K562 (cell line): ENCODE results near the gene FSTL4. TPM values are rescaled to one million over a fixed set of nuclear protein-coding genes. Genes with fewer than 3 reads are reported as not detected.

Source experiments
- ATAC-seq: fragments of 200-7000 bp; cut with Tn5 transposase; 3 replicates; pipeline ENCODE4 v1.9.1; 2020; ENCODE audit warnings: moderate library complexity
- BruUV-seq: library from RNA; stranded (reverse); fragments of 400-500 nt; replicated peaks from 2 replicates; lab custom pipeline; 2021; lab: Mats Ljungman, UMichigan
- CTCF ChIA-PET: fragments of 300-600 bp; formaldehyde crosslinking; extraction: SDS; loops from one replicate; lab custom pipeline; 2021; ENCODE audit warnings: low intra/inter-chr PET ratio; lab: Yijun Ruan, JAX
- POLR2A ChIA-PET: fragments of 300-600, 350-650 bp; sonication (Branson Sonifier 250); formaldehyde crosslinking; extraction: SDS; loops from one replicate; lab custom pipeline; 2021; ENCODE audit warnings: antibody characterized with exemption, inconsistent platforms; lab: Yijun Ruan, JAX
- DNase-seq, 4 experiments: peaks; one replicate each; pipeline versions ENCODE4 v3.0.0 to v3.0.0-alpha.2; 2011 to 2018; ENCODE audit warnings: low spot score in 3 of 4, mixed read lengths in 3 of 4; ENCODE audit errors: extremely low read depth in 1 of 4
- FAIRE-seq: peaks from 2 replicates; lab custom pipeline; 2011; peaks lifted over from hg19 to GRCh38; lab: Jason Lieb, UNC
- H2AFZ ChIP-seq: 2 replicates; pipeline ENCODE4 v1.6.0; 2011; ENCODE audit warnings: low read depth, low read length, control low read depth, inconsistent platforms
- H3K27ac ChIP-seq: fragments of 200-600 bp; 3 replicates; pipeline ENCODE4 v1.8.0; 2011; ENCODE audit warnings: low read depth, mild to moderate bottlenecking, control low read depth, inconsistent platforms, low read length, moderate library complexity, mixed read lengths; ENCODE audit errors: extremely low read depth
- H3K27me3 ChIP-seq, 2 experiments: fragments of 300-600 bp in 1 of 2; 2 replicates in 1 of 2; 3 replicates in 1 of 2; pipeline versions ENCODE4 v1.6.0 to v1.8.0; 2011; ENCODE audit warnings: inconsistent platforms in 2 of 2, low read length in 2 of 2, mild to moderate bottlenecking in 1 of 2, mixed read lengths in 1 of 2, moderate library complexity in 1 of 2; ENCODE audit not compliant: control insufficient read depth in 2 of 2, insufficient read depth in 2 of 2
- H3K36me3 ChIP-seq: fragments of 300-600 bp; 3 replicates; pipeline ENCODE4 v1.8.0; 2011; ENCODE audit warnings: mild to moderate bottlenecking, low read length, inconsistent platforms; ENCODE audit not compliant: control insufficient read depth, insufficient read depth
- H3K4me1 ChIP-seq, 2 experiments: fragments of 200-600 bp in 1 of 2; replicated peaks in 1 of 2; 2 replicates in 1 of 2; 3 replicates in 1 of 2; pipeline versions ENCODE4 v1.5.1 to v1.8.0; 2011; ENCODE audit warnings: inconsistent platforms in 2 of 2, low read length in 2 of 2, mild to moderate bottlenecking in 1 of 2, mixed read lengths in 1 of 2, moderate library complexity in 1 of 2; ENCODE audit not compliant: control insufficient read depth in 2 of 2, insufficient read depth in 2 of 2
- H3K4me2 ChIP-seq: 2 replicates; pipeline ENCODE4 v1.6.1; 2011; ENCODE audit warnings: low read length, control low read depth, inconsistent platforms, mixed read lengths; ENCODE audit not compliant: insufficient read depth
- H3K4me3 ChIP-seq: fragments of 200-600 bp; sonication (generic), shearing (Covaris generic); 2 replicates; pipeline ENCODE4 v1.5.1; 2016; ENCODE audit warnings: control low read depth, inconsistent platforms
- H3K79me2 ChIP-seq: fragments of 200-600 bp; 3 replicates; pipeline ENCODE4 v1.8.0; 2011; ENCODE audit warnings: low read length, inconsistent platforms; ENCODE audit not compliant: control insufficient read depth, insufficient read depth
- H3K9ac ChIP-seq, 2 experiments: 2 replicates each; pipeline versions ENCODE4 v1.6.0 to v1.6.1; 2011; ENCODE audit warnings: low read depth in 2 of 2, low read length in 2 of 2, control low read depth in 1 of 2, inconsistent platforms in 1 of 2, mild to moderate bottlenecking in 1 of 2, mixed read lengths in 1 of 2; ENCODE audit not compliant: insufficient read depth in 1 of 2
- H3K9me1 ChIP-seq: one replicate; pipeline ENCODE4 v1.6.0; 2011; ENCODE audit warnings: inconsistent platforms, mild to moderate bottlenecking, low read length, moderate library complexity; ENCODE audit not compliant: control insufficient read depth, insufficient read depth
- H3K9me3 ChIP-seq: replicated peaks from 2 replicates; pipeline ENCODE4 v1.5.1; 2011; ENCODE audit warnings: low read depth, low read length, inconsistent platforms; ENCODE audit not compliant: control insufficient read depth, insufficient read depth
- H4K20me1 ChIP-seq: replicated peaks from 2 replicates; pipeline ENCODE4 v1.6.1; 2011; ENCODE audit warnings: low read length, inconsistent platforms, mixed read lengths; ENCODE audit not compliant: control insufficient read depth, insufficient read depth
- ELK1 ChIP-seq: sonication (generic); formaldehyde crosslinking; IDR thresholded peaks from 2 replicates; pipeline ENCODE4 v1.8.1; 2022; ENCODE audit warnings: missing genetic modification reagents
- FOS ChIP-seq: IDR thresholded peaks from 3 replicates; pipeline ENCODE4 v1.6.1; 2011; ENCODE audit not compliant: insufficient read length; ENCODE audit errors: extremely low read depth
- HDAC8 ChIP-seq: fragments of 450-650 bp; IDR thresholded peaks from 2 replicates; pipeline ENCODE4 v1.6.1; 2016; ENCODE audit warnings: mild to moderate bottlenecking, missing genetic modification characterization, moderate library complexity, missing compliant biosample characterization
- MAZ ChIP-seq, 2 experiments: fragments of 450-650 bp in 1 of 2; sonication (generic) in 1 of 2; formaldehyde crosslinking; IDR thresholded peaks in 1 of 2; conservative IDR thresholded peaks in 1 of 2; 2 replicates each; pipeline versions ENCODE4 v1.4.0 to v1.5.0; 2020; ENCODE audit warnings: mild to moderate bottlenecking in 1 of 2, missing genetic modification reagents in 1 of 2
- MBD2 ChIP-seq: sonication (generic); IDR thresholded peaks from 2 replicates; pipeline ENCODE4 v1.6.1; 2016; ENCODE audit warnings: low read depth, borderline replicate concordance
- RCOR1 ChIP-seq, 2 experiments: IDR thresholded peaks; 2 replicates each; pipeline ENCODE4 v1.6.1; 2012; ENCODE audit warnings: low read depth in 2 of 2, low read length in 2 of 2, borderline replicate concordance in 1 of 2, improper control_type of control experiment in 1 of 2
- TAF15 ChIP-seq: fragments of 200-400 bp; formaldehyde crosslinking; IDR thresholded peaks from 2 replicates; pipeline ENCODE4 v1.6.1; 2017; ENCODE audit warnings: mild to moderate bottlenecking, low read depth, low read length, moderate library complexity
- ZNF184 ChIP-seq: sonication (generic); formaldehyde crosslinking; IDR thresholded peaks from 2 replicates; pipeline ENCODE4 v1.5.0; 2020; ENCODE audit warnings: missing genetic modification reagents
- WGBS: fragments of 100-300 bp; shearing (Covaris generic); methylation state at CpG from one replicate; pipeline ENCODE4 v1.1.6; 2016; ENCODE audit warnings: low coverage, mixed read lengths; ENCODE audit not compliant: insufficient coverage; ENCODE audit errors: missing lambda C conversion rate; 5-methylcytosine and 5-hydroxymethylcytosine counted together
- in situ Hi-C: fragments of 300-500 bp; cut with MboI; formaldehyde crosslinking; loops from 4 replicates; pipeline ENCODE4 v1.15.0; 2018; ENCODE audit warnings: inconsistent platforms, mixed read lengths
- intact Hi-C: fragments of 100-400 bp; cut with micrococcal nuclease; formaldehyde crosslinking; loops from 2 replicates; pipeline ENCODE4 v1.14.2; 2022
- polyA plus RNA-seq, 8 experiments: library from polyadenylated mRNA; depleted of rRNA in 4 of 8; stranded (reverse) in 5 of 8; unstranded in 3 of 8; fragments of >200 nt; fragmentation: Nextera tagmentation in 2 of 8; fragmentation: Illumina TruSeq in 1 of 8; extraction: Ambion mirVana in 2 of 8; extraction: Trizol in 1 of 8; gene quantifications; 2 replicates each; pipeline versions ENCODE4 v1.2.1 to v1.2.3, GENCODE V29; 2011 to 2014; ENCODE audit warnings: inconsistent platforms in 1 of 8, missing spikeins in 1 of 8
- total RNA-seq, 7 experiments: library from RNA; depleted of rRNA in 6 of 7; stranded (reverse); fragments of >200 nt in 6 of 7; fragmentation: Illumina TruSeq in 2 of 7; extraction: Trizol in 2 of 7; gene quantifications; 2 replicates each; pipeline versions ENCODE4 v1.2.1 to v1.2.3, GENCODE V29; 2011 to 2021; ENCODE audit warnings: low replicate concordance in 1 of 7
- TF ChIP-seq, protein P1 (sequence below): fragments of 250-450 bp; sonication (Bioruptor Pico); IDR thresholded peaks from 2 replicates; pipeline ENCODE4 v1.8.0; 2021; ENCODE audit warnings: borderline replicate concordance, mild to moderate bottlenecking, moderate library complexity; ENCODE audit not compliant: poor library complexity, severe bottlenecking
- TF ChIP-seq, protein P2 (sequence below): fragments of 250-450 bp; sonication (Bioruptor Pico); IDR thresholded peaks from 2 replicates; pipeline ENCODE4 v1.4.0; 2020; ENCODE audit warnings: mild to moderate bottlenecking, moderate library complexity
- TF ChIP-seq, protein P3 (sequence below): IDR thresholded peaks from 3 replicates; pipeline ENCODE4 v1.6.1; 2011; ENCODE audit warnings: borderline replicate concordance, mild to moderate bottlenecking, moderate library complexity; ENCODE audit not compliant: insufficient read length; ENCODE audit errors: extremely low read depth

The FSTL4 gene
- total and polyA plus RNA-seq, 9 of the 15 experiments (the other 6 are each of a cell fraction or from before 2014, with no cell fraction given): 0.08 to 0.18 (median 0.10) TPM; not detected in 5

DNA sequence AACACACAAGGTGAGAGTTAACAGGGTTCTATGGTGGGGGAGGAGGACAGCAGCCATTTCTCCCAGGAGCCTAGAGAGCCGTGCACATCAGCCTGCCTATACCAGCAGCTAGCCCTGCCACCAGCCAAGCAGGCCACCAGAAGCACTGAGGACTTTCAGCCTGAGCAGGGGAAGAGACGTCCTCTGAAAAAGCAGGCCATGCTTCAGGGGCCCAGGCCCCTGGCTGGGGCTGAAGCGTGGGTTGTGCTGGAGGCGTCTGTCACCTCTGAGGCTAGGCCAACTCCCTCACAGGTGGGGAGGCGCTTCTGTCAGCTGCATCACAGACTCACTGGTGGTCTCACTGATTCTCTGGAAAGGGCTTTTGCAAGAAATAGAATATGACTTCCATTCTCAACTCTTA is 16.3 kb downstream of the FSTL4 start:
- no peaks in the 10 kb centered on the region for H3K36me3 ChIP-seq
- no peak for DNase-seq
- WGBS: 0% methylated on average over 5 of the region's 5 CpGs
- no peak overlapping the region for H3K4me3 ChIP-seq
- FAIRE-seq: no peak
- no peak overlapping the region for H2AFZ ChIP-seq
- no peaks in the 10 kb centered on the region for H3K9me1 ChIP-seq
- intact Hi-C loops (no loop called here), in situ Hi-C loops (no loop called here)
- peaks cover 0 to 24% of the 10 kb centered on the region in 2 experiments; a peak in 2 of 5 replicates for H3K27me3 ChIP-seq
- no peak overlapping the region for H3K27ac ChIP-seq
- H3K4me2 ChIP-seq: no peak overlapping the region
- no peaks in the 10 kb centered on the region for H3K4me1 ChIP-seq
- no peaks in the 10 kb centered on the region for H3K9me3 ChIP-seq
- no peak for ATAC-seq
- H3K9ac ChIP-seq: 0 out of 4 replicates have a peak overlapping the region, but pooled peaks of 1 of the 2 experiments have one; percentile 4
- H4K20me1 ChIP-seq: no peaks in the 10 kb centered on the region
- BruUV-seq: no TSS peak
- CTCF ChIA-PET: no interaction called here
- no peak for TF ChIP-seq MAZ (CRISPR knock-in tag; conservative IDR thresholded peaks at IDR 0.05 in 1 of 2, IDR thresholded peaks at IDR 0.05 in 1 of 2)
- TF ChIP-seq FOS: no peak
- no peak for TF ChIP-seq ZNF184
- no peak for TF ChIP-seq HDAC8
- TF ChIP-seq, protein P1, sequence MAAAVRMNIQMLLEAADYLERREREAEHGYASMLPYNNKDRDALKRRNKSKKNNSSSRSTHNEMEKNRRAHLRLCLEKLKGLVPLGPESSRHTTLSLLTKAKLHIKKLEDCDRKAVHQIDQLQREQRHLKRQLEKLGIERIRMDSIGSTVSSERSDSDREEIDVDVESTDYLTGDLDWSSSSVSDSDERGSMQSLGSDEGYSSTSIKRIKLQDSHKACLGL (CRISPR knock-in tag): no peak
- TF ChIP-seq, protein P2, sequence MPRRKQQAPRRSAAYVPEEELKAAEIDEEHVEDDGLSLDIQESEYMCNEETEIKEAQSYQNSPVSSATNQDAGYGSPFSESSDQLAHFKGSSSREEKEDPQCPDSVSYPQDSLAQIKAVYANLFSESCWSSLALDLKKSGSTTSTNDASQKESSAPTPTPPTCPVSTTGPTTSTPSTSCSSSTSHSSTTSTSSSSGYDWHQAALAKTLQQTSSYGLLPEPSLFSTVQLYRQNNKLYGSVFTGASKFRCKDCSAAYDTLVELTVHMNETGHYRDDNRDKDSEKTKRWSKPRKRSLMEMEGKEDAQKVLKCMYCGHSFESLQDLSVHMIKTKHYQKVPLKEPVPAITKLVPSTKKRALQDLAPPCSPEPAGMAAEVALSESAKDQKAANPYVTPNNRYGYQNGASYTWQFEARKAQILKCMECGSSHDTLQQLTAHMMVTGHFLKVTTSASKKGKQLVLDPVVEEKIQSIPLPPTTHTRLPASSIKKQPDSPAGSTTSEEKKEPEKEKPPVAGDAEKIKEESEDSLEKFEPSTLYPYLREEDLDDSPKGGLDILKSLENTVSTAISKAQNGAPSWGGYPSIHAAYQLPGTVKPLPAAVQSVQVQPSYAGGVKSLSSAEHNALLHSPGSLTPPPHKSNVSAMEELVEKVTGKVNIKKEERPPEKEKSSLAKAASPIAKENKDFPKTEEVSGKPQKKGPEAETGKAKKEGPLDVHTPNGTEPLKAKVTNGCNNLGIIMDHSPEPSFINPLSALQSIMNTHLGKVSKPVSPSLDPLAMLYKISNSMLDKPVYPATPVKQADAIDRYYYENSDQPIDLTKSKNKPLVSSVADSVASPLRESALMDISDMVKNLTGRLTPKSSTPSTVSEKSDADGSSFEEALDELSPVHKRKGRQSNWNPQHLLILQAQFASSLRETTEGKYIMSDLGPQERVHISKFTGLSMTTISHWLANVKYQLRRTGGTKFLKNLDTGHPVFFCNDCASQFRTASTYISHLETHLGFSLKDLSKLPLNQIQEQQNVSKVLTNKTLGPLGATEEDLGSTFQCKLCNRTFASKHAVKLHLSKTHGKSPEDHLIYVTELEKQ (CRISPR knock-in tag): no peak
- no peak for TF ChIP-seq RCOR1 (IDR thresholded peaks at IDR 0.05; ENCODE audit: borderline replicate concordance in 1 of 2, low read depth in 2 of 2, low read length in 2 of 2)
- no peak for TF ChIP-seq TAF15
- no peak for TF ChIP-seq MBD2
- TF ChIP-seq, protein P3, sequence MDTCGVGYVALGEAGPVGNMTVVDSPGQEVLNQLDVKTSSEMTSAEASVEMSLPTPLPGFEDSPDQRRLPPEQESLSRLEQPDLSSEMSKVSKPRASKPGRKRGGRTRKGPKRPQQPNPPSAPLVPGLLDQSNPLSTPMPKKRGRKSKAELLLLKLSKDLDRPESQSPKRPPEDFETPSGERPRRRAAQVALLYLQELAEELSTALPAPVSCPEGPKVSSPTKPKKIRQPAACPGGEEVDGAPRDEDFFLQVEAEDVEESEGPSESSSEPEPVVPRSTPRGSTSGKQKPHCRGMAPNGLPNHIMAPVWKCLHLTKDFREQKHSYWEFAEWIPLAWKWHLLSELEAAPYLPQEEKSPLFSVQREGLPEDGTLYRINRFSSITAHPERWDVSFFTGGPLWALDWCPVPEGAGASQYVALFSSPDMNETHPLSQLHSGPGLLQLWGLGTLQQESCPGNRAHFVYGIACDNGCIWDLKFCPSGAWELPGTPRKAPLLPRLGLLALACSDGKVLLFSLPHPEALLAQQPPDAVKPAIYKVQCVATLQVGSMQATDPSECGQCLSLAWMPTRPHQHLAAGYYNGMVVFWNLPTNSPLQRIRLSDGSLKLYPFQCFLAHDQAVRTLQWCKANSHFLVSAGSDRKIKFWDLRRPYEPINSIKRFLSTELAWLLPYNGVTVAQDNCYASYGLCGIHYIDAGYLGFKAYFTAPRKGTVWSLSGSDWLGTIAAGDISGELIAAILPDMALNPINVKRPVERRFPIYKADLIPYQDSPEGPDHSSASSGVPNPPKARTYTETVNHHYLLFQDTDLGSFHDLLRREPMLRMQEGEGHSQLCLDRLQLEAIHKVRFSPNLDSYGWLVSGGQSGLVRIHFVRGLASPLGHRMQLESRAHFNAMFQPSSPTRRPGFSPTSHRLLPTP: no peak
- TF ChIP-seq ELK1 (CRISPR knock-in tag): no peak
- TF ChIP-seq, all 486 proteins: peak for 0
- no peaks in the 10 kb centered on the region for H3K79me2 ChIP-seq
- POLR2A ChIA-PET: no interaction called here
